MG63 (cell line): ENCODE data around the gene LSM14B. TPM values are rescaled to one million over a fixed set of nuclear protein-coding genes. Genes with fewer than 3 reads are reported as not detected.

ENCODE experiments used
- DNase-seq: peaks from one replicate; pipeline ENCODE4 v3.0.0-alpha.2; 2020
- H3K27me3 ChIP-seq: fragments of 250-450 bp; sonication (Bioruptor Pico); 2 replicates; pipeline ENCODE4 v1.5.1; 2020; ENCODE audit warnings: mild to moderate bottlenecking, moderate library complexity
- H3K36me3 ChIP-seq: fragments of 250-450 bp; sonication (Bioruptor Pico); 2 replicates; pipeline ENCODE4 v1.5.1; 2020; ENCODE audit warnings: mild to moderate bottlenecking, moderate library complexity
- H3K4me3 ChIP-seq: fragments of 250-450 bp; sonication (Bioruptor Pico); 2 replicates; pipeline ENCODE4 v1.5.1; 2020; ENCODE audit warnings: mild to moderate bottlenecking, moderate library complexity
- H3K9me3 ChIP-seq: fragments of 250-450 bp; sonication (Bioruptor Pico); 2 replicates; pipeline ENCODE4 v1.5.1; 2020; ENCODE audit warnings: mild to moderate bottlenecking, moderate library complexity
- total RNA-seq: library from RNA; depleted of rRNA; stranded (reverse); fragments of >200 nt; shearing (Covaris generic); gene quantifications from 2 replicates; pipeline ENCODE4 v1.2.3, GENCODE V29; 2014; ENCODE audit warnings: low replicate concordance

Gene LSM14B
- total RNA-seq, 1 experiment from 2014 or later, result 81.7 TPM

GRCh38 chr20:62163485-62163865 lies 41.2 kb downstream of the LSM14B start:
- Histone ChIP-seq H3K4me3 (no peak overlapping the region), H3K27me3 (no peaks in the 10 kb centered on the region), H3K9me3 (no peaks in the 10 kb centered on the region), H3K36me3 (peaks cover 60% of the 10 kb centered on the region)
- no peak for DNase-seq

GRCh38 chr20:62163986-62164762 lies 41.9 kb downstream of the LSM14B start:
- H3K36me3 ChIP-seq, result peaks cover 59% of the 10 kb centered on the region
- DNase-seq, result no peak

GRCh38 chr20:62164879-62165761 lies 42.8 kb downstream of the LSM14B start:
- Histone ChIP-seq H3K36me3 (peaks cover 54% of the 10 kb centered on the region), H3K4me3 (no peak overlapping the region), H3K27me3 (no peaks in the 10 kb centered on the region), H3K9me3 (no peaks in the 10 kb centered on the region)
- DNase-seq, result no peak

More at GRCh38 chr20:62163986-62164762, 41.9 kb downstream of the LSM14B start:
- Histone ChIP-seq H3K4me3 (no peak overlapping the region), H3K9me3 (no peaks in the 10 kb centered on the region), H3K27me3 (no peaks in the 10 kb centered on the region)

GRCh38 chr20:62165762-62166399 lies 43.6 kb downstream of the LSM14B start:
- DNase-seq, result no peak
- Histone ChIP-seq H3K36me3 (peaks cover 50% of the 10 kb centered on the region), H3K27me3 (no peaks in the 10 kb centered on the region)

GRCh38 chr20:62167474-62167873 lies 45.2 kb downstream of the LSM14B start:
- no peak for DNase-seq
- H3K9me3 ChIP-seq, result no peaks in the 10 kb centered on the region
- no peak overlapping the region for H3K4me3 ChIP-seq
- peaks cover 47% of the 10 kb centered on the region for H3K36me3 ChIP-seq
- no peaks in the 10 kb centered on the region for H3K27me3 ChIP-seq

More at GRCh38 chr20:62165762-62166399, 43.6 kb downstream of the LSM14B start:
- H3K4me3 ChIP-seq, result no peak overlapping the region
- no peaks in the 10 kb centered on the region for H3K9me3 ChIP-seq

GRCh38 chr20:62168061-62168460 lies 45.8 kb downstream of the LSM14B start:
- Histone ChIP-seq H3K9me3 (no peaks in the 10 kb centered on the region), H3K27me3 (no peaks in the 10 kb centered on the region), H3K4me3 (no peak overlapping the region)

GRCh38 chr20:62168890-62169435 lies 46.7 kb downstream of the LSM14B start:
- H3K4me3 ChIP-seq, result no peak overlapping the region
- H3K27me3 ChIP-seq, result no peaks in the 10 kb centered on the region
- no peaks in the 10 kb centered on the region for H3K9me3 ChIP-seq
- no peak for DNase-seq
- peaks cover 42% of the 10 kb centered on the region for H3K36me3 ChIP-seq

More at GRCh38 chr20:62168061-62168460, 45.8 kb downstream of the LSM14B start:
- DNase-seq, result no peak
- peaks cover 43% of the 10 kb centered on the region for H3K36me3 ChIP-seq

- no peak for DNase-seq
- Histone ChIP-seq H3K9me3 (no peaks in the 10 kb centered on the region), H3K36me3 (peaks cover 41% of the 10 kb centered on the region), H3K4me3 (no peak overlapping the region), H3K27me3 (no peaks in the 10 kb centered on the region)
Measured at GRCh38 chr20:62170536-62170935, 48.3 kb downstream of the LSM14B start.

GRCh38 chr20:62171245-62171644 lies 49.0 kb downstream of the LSM14B start:
- no peak overlapping the region for H3K4me3 ChIP-seq
- DNase-seq, result no peak
- no peaks in the 10 kb centered on the region for H3K27me3 ChIP-seq
- H3K9me3 ChIP-seq, result no peaks in the 10 kb centered on the region
- peaks cover 38% of the 10 kb centered on the region for H3K36me3 ChIP-seq

GRCh38 chr20:62172666-62173065 lies 50.4 kb downstream of the LSM14B start:
- no peak for DNase-seq
- no peaks in the 10 kb centered on the region for H3K9me3 ChIP-seq
- H3K4me3 ChIP-seq, result no peak overlapping the region
- H3K27me3 ChIP-seq, result no peaks in the 10 kb centered on the region
- H3K36me3 ChIP-seq, result peaks cover 33% of the 10 kb centered on the region

- Histone ChIP-seq H3K27me3 (no peaks in the 10 kb centered on the region), H3K36me3 (peaks cover 28% of the 10 kb centered on the region), H3K4me3 (no peak overlapping the region), H3K9me3 (no peaks in the 10 kb centered on the region)
- no peak for DNase-seq
Measured at GRCh38 chr20:62174021-62174804, 51.9 kb downstream of the LSM14B start.

GRCh38 chr20:62174870-62175624 lies 52.8 kb downstream of the LSM14B start:
- DNase-seq, result no peak
- Histone ChIP-seq H3K36me3 (peaks cover 28% of the 10 kb centered on the region), H3K9me3 (no peaks in the 10 kb centered on the region), H3K4me3 (no peak overlapping the region), H3K27me3 (no peaks in the 10 kb centered on the region)

GRCh38 chr20:62175711-62176110 lies 53.4 kb downstream of the LSM14B start:
- Histone ChIP-seq H3K36me3 (peaks cover 28% of the 10 kb centered on the region), H3K4me3 (no peak overlapping the region), H3K27me3 (no peaks in the 10 kb centered on the region), H3K9me3 (no peaks in the 10 kb centered on the region)
- no peak for DNase-seq

- Histone ChIP-seq H3K4me3 (no peak overlapping the region), H3K36me3 (peaks cover 26% of the 10 kb centered on the region), H3K27me3 (no peaks in the 10 kb centered on the region), H3K9me3 (no peaks in the 10 kb centered on the region)
- no peak for DNase-seq
Measured at GRCh38 chr20:62176866-62177265, 54.6 kb downstream of the LSM14B start.

GRCh38 chr20:62177307-62177706 lies 55.0 kb downstream of the LSM14B start:
- no peak for DNase-seq
- Histone ChIP-seq H3K27me3 (no peaks in the 10 kb centered on the region), H3K9me3 (no peaks in the 10 kb centered on the region), H3K4me3 (no peak overlapping the region), H3K36me3 (peaks cover 27% of the 10 kb centered on the region)
